ENCODE data around the gene ANTXR1. TPM values are rescaled to one million over a fixed set of nuclear protein-coding genes. Genes with fewer than 3 reads are reported as not detected.

The ANTXR1 gene
- total RNA-seq, 1 donor from 2014 or later: not detected

GRCh38 chr2:69188182-69188900 lies 175.4 kb downstream of the ANTXR1 start:
- H3K4me1 Mint-ChIP-seq (ENCODE audit: low read depth): no peaks in the 10 kb centered on the region
- DNase-seq (ENCODE audit: low spot score): no peak

GRCh38 chr2:69190743-69191404 lies 177.9 kb downstream of the ANTXR1 start:
- H3K27me3 Mint-ChIP-seq (ENCODE audit: low read depth): peaks cover 32% of the 10 kb centered on the region
- no peak overlapping the region for H3K27ac Mint-ChIP-seq
- H3K9me3 Mint-ChIP-seq: no peaks in the 10 kb centered on the region
- H3K4me1 Mint-ChIP-seq (ENCODE audit: low read depth): no peaks in the 10 kb centered on the region
- no peaks in the 10 kb centered on the region for H3K36me3 Mint-ChIP-seq (ENCODE audit: low read depth)
- DNase-seq (ENCODE audit: low spot score): no peak
- H3K4me3 Mint-ChIP-seq (ENCODE audit: low read depth): no peak overlapping the region
- intact Hi-C loops (cut with micrococcal nuclease): no loop called here

More at GRCh38 chr2:69188182-69188900, 175.4 kb downstream of the ANTXR1 start:
- intact Hi-C loops (cut with micrococcal nuclease): no loop called here
- Mint-ChIP-seq H3K9me3 (no peaks in the 10 kb centered on the region), H3K36me3 (ENCODE audit: low read depth) (no peaks in the 10 kb centered on the region), H3K27me3 (ENCODE audit: low read depth) (peaks cover 26% of the 10 kb centered on the region), H3K27ac (no peak overlapping the region), H3K4me3 (ENCODE audit: low read depth) (no peak overlapping the region)

- H3K4me3 Mint-ChIP-seq (ENCODE audit: low read depth): no peak overlapping the region
- DNase-seq (ENCODE audit: low spot score): no peak
- no peaks in the 10 kb centered on the region for H3K9me3 Mint-ChIP-seq
- H3K36me3 Mint-ChIP-seq (ENCODE audit: low read depth): no peaks in the 10 kb centered on the region
- H3K27me3 Mint-ChIP-seq (ENCODE audit: low read depth): peaks cover 32% of the 10 kb centered on the region
- no peaks in the 10 kb centered on the region for H3K4me1 Mint-ChIP-seq (ENCODE audit: low read depth)
- H3K27ac Mint-ChIP-seq: no peak overlapping the region
- intact Hi-C loops (cut with micrococcal nuclease): no loop called here
Measured at GRCh38 chr2:69191634-69192033, 178.7 kb downstream of the ANTXR1 start.

- no peak overlapping the region for H3K27ac Mint-ChIP-seq
- no peaks in the 10 kb centered on the region for H3K36me3 Mint-ChIP-seq (ENCODE audit: low read depth)
- intact Hi-C loops (cut with micrococcal nuclease): no loop called here
- no peak overlapping the region for H3K4me3 Mint-ChIP-seq (ENCODE audit: low read depth)
- DNase-seq (ENCODE audit: low spot score): no peak
- H3K27me3 Mint-ChIP-seq (ENCODE audit: low read depth): peaks cover 36% of the 10 kb centered on the region
- no peaks in the 10 kb centered on the region for H3K9me3 Mint-ChIP-seq
- no peaks in the 10 kb centered on the region for H3K4me1 Mint-ChIP-seq (ENCODE audit: low read depth)
Measured at GRCh38 chr2:69192176-69192945, 179.4 kb downstream of the ANTXR1 start.

- H3K9me3 Mint-ChIP-seq: no peaks in the 10 kb centered on the region
- no peak for DNase-seq (ENCODE audit: low spot score)
- H3K36me3 Mint-ChIP-seq (ENCODE audit: low read depth): no peaks in the 10 kb centered on the region
- H3K27ac Mint-ChIP-seq: no peak overlapping the region
- intact Hi-C loops (cut with micrococcal nuclease): no loop called here
- H3K4me3 Mint-ChIP-seq (ENCODE audit: low read depth): no peak overlapping the region
- no peaks in the 10 kb centered on the region for H3K4me1 Mint-ChIP-seq (ENCODE audit: low read depth)
- peaks cover 20% of the 10 kb centered on the region for H3K27me3 Mint-ChIP-seq (ENCODE audit: low read depth)
Measured at GRCh38 chr2:69195706-69196105, 182.7 kb downstream of the ANTXR1 start.

- no peaks in the 10 kb centered on the region for H3K4me1 Mint-ChIP-seq (ENCODE audit: low read depth)
- H3K27ac Mint-ChIP-seq: no peak overlapping the region
- H3K36me3 Mint-ChIP-seq (ENCODE audit: low read depth): no peaks in the 10 kb centered on the region
- peaks cover 16% of the 10 kb centered on the region for H3K27me3 Mint-ChIP-seq (ENCODE audit: low read depth)
- no peak overlapping the region for H3K4me3 Mint-ChIP-seq (ENCODE audit: low read depth)
- intact Hi-C loops (cut with micrococcal nuclease): no loop called here
- no peaks in the 10 kb centered on the region for H3K9me3 Mint-ChIP-seq
- DNase-seq (ENCODE audit: low spot score): no peak
Measured at GRCh38 chr2:69196327-69197117, 183.5 kb downstream of the ANTXR1 start.

GRCh38 chr2:69200107-69200520 lies 187.1 kb downstream of the ANTXR1 start:
- Mint-ChIP-seq H3K36me3 (ENCODE audit: low read depth) (no peaks in the 10 kb centered on the region), H3K27me3 (ENCODE audit: low read depth) (peaks cover 14% of the 10 kb centered on the region), H3K4me1 (ENCODE audit: low read depth) (no peaks in the 10 kb centered on the region), H3K9me3 (no peaks in the 10 kb centered on the region), H3K27ac (no peak overlapping the region), H3K4me3 (ENCODE audit: low read depth) (no peak overlapping the region)
- intact Hi-C loops (cut with micrococcal nuclease): no loop called here
- DNase-seq (ENCODE audit: low spot score): no peak

- no peak overlapping the region for H3K4me3 Mint-ChIP-seq (ENCODE audit: low read depth)
- H3K9me3 Mint-ChIP-seq: no peaks in the 10 kb centered on the region
Measured at GRCh38 chr2:69201259-69201658, 188.3 kb downstream of the ANTXR1 start.

GRCh38 chr2:69202327-69202726 lies 189.3 kb downstream of the ANTXR1 start:
- Mint-ChIP-seq H3K27me3 (ENCODE audit: low read depth) (peaks cover 12% of the 10 kb centered on the region), H3K9me3 (no peaks in the 10 kb centered on the region), H3K36me3 (ENCODE audit: low read depth) (no peaks in the 10 kb centered on the region), H3K27ac (no peak overlapping the region), H3K4me1 (ENCODE audit: low read depth) (no peaks in the 10 kb centered on the region), H3K4me3 (ENCODE audit: low read depth) (no peak overlapping the region)
- no peak for DNase-seq (ENCODE audit: low spot score)
- intact Hi-C loops (cut with micrococcal nuclease): no loop called here

More at GRCh38 chr2:69201259-69201658, 188.3 kb downstream of the ANTXR1 start:
- intact Hi-C loops (cut with micrococcal nuclease): no loop called here
- Mint-ChIP-seq H3K36me3 (ENCODE audit: low read depth) (no peaks in the 10 kb centered on the region), H3K27ac (no peak overlapping the region), H3K4me1 (ENCODE audit: low read depth) (no peaks in the 10 kb centered on the region), H3K27me3 (ENCODE audit: low read depth) (peaks cover 14% of the 10 kb centered on the region)
- DNase-seq (ENCODE audit: low spot score): no peak

GRCh38 chr2:69203166-69203985 lies 190.4 kb downstream of the ANTXR1 start:
- DNase-seq (ENCODE audit: low spot score): no peak
- no peaks in the 10 kb centered on the region for H3K4me1 Mint-ChIP-seq (ENCODE audit: low read depth)
- no peak overlapping the region for H3K27ac Mint-ChIP-seq
- no peak overlapping the region for H3K4me3 Mint-ChIP-seq (ENCODE audit: low read depth)
- peaks cover 15% of the 10 kb centered on the region for H3K27me3 Mint-ChIP-seq (ENCODE audit: low read depth)
- H3K9me3 Mint-ChIP-seq: no peaks in the 10 kb centered on the region
- H3K36me3 Mint-ChIP-seq (ENCODE audit: low read depth): no peaks in the 10 kb centered on the region
- intact Hi-C loops (cut with micrococcal nuclease): no loop called here

- Mint-ChIP-seq H3K27me3 (ENCODE audit: low read depth) (peaks cover 15% of the 10 kb centered on the region), H3K4me1 (ENCODE audit: low read depth) (no peaks in the 10 kb centered on the region), H3K27ac (no peak overlapping the region), H3K36me3 (ENCODE audit: low read depth) (no peaks in the 10 kb centered on the region), H3K9me3 (no peaks in the 10 kb centered on the region), H3K4me3 (ENCODE audit: low read depth) (no peak overlapping the region)
- no peak for DNase-seq (ENCODE audit: low spot score)
- intact Hi-C loops (cut with micrococcal nuclease): no loop called here
Measured at GRCh38 chr2:69204654-69205053, 191.7 kb downstream of the ANTXR1 start.

GRCh38 chr2:69205076-69205475 lies 192.1 kb downstream of the ANTXR1 start:
- Mint-ChIP-seq H3K27me3 (ENCODE audit: low read depth) (peaks cover 15% of the 10 kb centered on the region), H3K4me3 (ENCODE audit: low read depth) (no peak overlapping the region), H3K36me3 (ENCODE audit: low read depth) (no peaks in the 10 kb centered on the region), H3K4me1 (ENCODE audit: low read depth) (no peaks in the 10 kb centered on the region), H3K9me3 (no peaks in the 10 kb centered on the region), H3K27ac (no peak overlapping the region)
- intact Hi-C loops (cut with micrococcal nuclease): no loop called here
- DNase-seq (ENCODE audit: low spot score): no peak
